GM21528 (cell line): ENCODE results near the gene ADH6.
"Not testable (repeated sequence)": the region's sequence is repeated elsewhere in the genome, so short reads cannot be mapped to it uniquely, and the experiment has no call there.

Experiments used
- ATAC-seq: cut with Tn5 transposase; IDR thresholded peaks from one replicate; pipeline ENCODE4 v1.9.1; 2021; ENCODE audit warnings: mild to moderate bottlenecking, moderate library complexity; ENCODE audit not compliant: unreplicated experiment, low FRiP score

ADH6 gene

DNA sequence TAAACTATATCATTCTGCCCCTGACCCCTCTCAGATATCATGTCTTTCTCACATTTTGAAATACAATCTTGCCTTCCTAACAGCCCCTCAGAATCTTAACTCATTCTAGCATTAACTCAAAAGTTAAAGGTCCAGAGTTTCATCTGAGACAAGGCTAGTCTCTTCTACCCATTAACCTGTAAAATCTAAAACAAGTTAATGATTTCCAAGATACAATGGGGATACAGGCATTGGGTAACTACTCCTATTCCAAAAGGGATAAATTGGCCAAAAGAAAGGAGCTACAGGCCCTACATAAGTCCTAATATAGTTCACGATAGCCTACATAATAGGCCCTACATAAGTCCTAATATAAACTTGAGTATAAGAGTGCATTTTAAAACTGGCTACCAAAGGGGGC is 18.9 kb downstream of the ADH6 start:
- no peak for ATAC-seq

DNA sequence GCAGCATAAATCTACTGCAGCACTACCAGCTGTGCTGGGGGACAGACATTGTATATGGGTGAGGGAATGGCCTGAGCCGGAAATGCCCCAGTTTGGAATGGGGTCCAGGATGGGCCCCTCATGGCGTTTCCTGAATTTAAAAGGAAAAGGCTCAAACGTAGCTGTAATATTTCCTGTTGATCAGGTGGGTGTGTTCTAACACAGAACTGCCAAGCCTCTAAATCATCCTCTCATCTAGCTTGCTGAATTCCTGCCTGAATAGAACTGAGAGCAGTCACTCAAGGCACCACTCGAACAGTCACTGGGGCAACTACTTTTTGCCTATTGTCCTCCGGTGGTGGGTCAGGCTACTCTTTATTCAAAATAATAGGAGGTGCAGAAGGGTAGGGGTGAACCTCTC is 28.7 kb downstream of the ADH6 start:
- ATAC-seq: no peak

DNA sequence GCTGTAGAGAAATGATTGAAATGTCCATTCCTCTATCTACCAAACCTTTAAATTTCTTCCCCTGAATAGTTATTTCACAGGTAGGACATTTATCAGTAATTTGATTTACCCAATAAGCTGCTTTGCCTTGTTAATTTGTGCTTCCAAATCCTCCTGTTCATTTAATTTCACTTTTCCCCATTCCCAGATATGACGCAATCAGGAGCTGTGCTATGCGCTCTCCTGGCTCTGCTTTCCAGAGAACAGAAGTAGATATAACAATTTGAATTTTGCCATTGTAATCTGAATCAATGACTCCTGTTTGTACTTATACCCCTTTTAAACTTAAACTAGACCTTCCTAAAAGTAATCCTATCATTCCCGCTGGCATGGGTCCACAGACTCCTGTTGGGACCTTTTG is 29.1 kb downstream of the ADH6 start:
- not testable (repeated sequence) for ATAC-seq

DNA sequence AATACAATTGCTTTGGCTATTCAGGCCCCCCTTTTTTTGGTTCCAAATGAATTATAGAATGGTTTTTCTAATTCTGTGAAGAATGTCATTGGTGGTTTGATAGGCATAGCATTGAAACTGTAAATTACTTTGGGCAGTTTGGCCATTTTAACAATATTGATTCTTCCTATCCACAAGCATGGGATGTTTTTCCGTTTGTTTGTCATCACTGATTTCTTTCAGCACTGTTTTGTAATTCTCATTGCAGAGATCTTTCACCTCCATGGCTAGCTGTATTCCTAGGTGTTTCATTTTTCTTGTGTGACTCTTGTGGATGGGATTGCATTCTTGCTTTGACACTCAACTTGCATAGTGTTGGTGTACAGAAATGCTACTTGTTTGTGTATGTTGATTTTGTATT is 33.0 kb downstream of the ADH6 start:
- no peak for ATAC-seq

DNA sequence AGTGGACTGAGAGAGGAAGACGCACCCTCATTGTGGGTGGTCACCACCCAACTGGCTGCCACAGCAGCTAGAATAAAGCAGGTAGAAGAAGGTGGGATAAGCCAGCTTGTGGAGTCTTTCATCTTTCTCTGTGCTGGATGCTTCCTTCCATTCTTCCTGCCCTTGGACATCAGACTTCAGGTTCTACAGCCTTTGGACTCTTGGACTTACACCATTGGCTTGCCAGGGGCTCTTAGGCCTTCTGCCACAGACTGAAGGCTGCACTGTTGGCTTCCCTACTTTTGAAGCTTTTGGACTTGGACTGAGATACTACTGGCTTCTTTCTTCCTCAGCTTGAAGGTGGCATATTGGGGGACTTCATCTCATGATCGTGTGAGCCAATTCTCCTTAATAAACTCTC is 33.5 kb downstream of the ADH6 start:
- no peak for ATAC-seq

DNA sequence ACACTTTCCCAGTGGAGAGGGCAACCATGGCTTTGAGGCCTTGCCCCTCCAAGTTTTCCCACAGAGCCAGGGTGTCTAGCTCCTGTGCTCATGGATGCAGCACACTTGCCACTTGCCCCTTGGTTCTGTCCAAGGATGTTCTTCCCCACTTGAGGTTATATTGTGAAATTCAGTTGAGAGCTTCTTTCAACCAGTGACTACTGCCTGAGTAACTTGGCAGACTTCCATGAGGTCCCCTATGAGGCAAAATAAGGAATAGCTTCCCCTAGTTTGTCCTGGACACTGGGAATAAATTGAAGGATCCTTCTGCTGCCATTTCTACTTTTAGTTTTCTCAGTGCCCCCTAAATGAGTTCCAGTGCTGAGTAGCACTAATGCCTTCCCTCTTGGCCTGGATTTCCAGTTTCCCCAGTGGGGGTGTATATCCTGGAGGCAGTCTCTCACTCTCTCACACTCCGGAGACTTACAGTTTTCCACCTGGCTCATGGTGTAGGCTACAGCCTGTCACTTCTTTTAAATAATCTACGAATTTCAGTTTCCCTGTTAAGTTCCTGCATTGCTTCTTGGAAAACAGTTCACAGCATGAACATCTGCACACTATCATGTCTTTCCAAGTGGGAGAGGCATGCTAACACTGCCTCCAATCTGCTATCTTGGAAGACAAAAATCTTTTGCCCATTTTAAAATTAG is 38.5 kb downstream of the ADH6 start:
- ATAC-seq: no peak

DNA sequence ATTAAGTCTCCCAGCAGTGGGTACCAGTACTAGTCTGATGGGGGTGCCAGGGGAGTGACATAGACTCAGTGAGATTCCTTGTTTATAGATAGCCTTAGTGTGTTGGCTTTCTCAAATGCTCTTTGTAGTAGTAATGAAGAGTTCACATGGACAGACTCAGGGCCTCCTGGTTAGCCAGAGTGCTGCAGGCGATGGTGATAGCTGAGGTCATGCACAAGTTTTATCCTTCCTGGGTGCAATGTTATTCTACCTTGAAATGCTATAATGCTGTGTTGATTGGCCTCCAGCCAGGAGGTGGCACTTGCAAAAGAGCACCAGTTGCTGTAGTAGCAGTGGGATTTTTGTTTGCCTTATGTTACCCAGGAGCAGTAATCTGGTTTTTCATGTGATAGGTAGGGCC is 39.4 kb downstream of the ADH6 start:
- ATAC-seq: no peak

DNA sequence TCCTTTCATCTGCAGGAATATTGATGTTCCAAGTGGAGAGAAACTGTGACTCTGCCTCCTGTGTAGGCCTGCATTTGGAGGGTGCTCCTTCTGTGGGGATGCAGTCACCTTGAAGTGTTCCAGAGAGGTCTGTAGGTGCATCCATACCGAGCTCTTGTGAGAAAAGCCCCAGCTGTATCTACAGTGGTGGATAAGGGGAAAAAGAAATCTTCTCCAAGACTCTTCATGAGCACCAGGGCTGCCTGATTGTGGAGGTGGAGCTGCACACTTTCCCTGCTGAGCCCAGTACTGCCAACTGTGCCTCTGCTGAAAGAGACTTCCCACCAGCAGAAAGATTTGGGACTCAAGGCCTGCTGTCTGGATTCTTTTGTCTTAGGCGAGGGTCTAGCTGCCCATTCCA is 39.9 kb downstream of the ADH6 start:
- no peak for ATAC-seq

DNA sequence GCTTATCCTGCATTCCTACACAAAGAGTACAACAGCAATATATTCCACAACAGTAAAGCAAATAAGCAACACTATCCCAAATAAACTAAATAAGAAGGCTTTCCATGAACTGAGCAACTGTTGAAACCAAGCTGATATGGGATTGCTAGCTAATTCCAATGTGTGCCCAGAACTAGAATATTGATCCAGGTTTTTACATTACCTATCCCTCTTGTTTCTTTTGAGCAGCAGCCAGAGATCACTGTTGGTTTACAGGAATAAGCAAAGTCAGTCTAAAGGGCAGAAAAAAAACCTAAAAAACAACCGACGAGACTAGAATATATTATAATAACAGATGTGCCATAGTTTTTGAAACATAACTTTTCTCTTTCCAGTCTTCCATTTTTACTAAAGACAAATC is 52.5 kb downstream of the ADH6 start:
- ATAC-seq: no peak

DNA sequence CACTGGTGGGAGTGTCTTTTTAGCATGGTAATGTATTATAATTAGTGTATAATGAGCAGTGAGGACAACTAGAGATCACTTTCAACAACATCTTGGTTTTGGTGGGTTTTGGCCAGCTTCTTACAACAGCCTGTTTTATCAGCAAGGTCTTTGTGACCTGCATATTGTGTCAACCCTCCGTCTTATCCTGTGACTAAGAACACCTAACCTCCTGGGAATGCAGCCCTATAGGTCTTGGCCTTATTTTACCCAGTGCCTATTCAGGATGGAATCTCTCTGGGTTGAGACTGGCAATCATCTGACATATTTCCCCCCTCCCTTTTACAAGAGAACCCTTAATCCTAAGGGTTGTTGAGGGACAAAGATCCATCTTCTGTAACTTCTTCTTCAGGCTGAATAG is 53.1 kb downstream of the ADH6 start:
- no peak for ATAC-seq

DNA sequence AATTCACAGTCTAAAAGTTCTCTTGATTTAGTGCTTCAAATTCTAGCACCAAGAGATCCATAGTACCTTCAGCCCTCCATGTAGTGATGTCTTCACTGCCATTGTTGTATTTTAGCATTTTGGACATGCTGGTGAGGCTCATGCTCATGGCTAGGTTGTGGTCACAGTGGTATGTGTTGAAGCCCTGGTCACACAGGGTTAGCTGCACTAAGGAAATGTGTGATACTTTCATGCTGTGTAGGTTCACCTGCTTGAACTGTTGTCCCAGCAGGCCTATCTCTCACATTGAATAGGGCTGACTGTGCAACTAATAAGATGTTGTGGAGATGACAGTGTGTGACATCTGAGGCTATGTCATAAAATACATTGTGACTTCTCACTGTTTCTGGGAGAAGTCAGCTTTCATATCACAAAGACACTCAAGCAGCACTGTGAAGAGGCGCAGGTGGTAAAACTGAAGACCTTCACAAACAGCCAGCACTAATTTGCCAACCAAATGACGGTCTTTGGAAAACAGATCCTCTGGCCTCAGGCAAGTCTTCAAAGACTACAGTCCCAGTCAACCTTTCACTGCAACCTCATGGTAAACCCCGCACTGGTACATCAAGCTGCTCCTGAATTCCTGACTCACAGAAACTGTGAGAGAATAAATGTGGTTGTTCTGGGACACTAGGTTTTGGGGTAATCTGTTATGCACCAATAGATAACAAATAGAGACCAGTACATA is 57.5 kb downstream of the ADH6 start:
- no peak for ATAC-seq

DNA sequence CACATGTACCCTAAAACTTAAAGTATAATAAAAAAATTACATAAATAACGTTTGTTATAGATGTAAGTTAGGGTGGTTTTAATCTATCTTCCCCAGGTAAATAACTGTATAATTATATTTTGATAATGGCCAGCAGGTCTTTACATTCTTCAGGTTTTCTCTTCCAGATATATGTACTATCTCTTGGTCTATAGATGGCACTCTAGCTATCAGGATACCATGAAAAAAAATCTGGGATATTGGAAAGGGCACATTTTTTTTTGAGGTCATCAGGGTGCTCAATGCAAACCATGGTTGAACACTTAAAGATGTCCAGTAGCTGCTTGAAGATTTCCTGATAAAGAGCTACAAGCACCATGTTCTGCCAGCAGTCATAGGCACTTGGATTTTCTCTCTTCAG is 59.3 kb downstream of the ADH6 start:
- ATAC-seq: no peak

DNA sequence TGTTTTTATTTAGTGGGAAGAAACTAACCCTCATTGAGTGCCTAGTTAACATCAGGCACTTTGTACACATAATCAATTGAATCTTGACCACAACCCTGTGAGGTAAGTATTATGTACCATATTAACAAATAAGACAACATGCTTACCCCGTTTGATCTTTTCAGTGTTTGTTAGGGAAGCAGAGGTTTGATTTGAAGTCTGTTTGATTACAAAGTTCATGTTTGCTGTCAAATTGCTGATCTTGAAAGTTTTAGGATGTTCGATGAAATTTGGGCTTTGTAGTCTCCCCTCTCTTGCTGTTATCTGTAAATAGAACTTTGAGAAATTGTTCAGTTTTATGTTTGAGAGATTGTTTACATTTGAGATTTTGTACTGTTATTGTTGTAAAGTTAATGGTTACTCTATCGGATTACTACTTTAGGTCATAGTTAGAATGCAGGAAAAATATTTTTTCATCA is 61.5 kb downstream of the ADH6 start:
- no peak for ATAC-seq

DNA sequence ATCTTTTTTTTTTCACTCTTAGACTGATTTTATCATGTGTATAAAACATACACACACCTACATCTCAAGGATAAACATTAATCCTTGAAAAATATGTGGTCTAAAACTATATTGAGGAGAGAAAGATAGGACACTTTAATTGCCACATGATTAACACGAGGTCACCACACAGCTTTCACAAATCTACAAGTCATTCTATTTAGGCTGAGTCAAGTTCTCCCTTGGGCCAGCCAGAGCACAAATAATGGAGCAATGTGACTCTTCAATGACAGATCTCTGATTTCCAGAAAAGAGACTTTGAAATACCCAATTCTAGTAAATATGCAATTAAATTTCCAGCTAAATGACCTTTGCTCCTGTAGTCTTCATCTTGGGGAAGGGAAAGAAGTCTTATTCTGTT is 62.1 kb downstream of the ADH6 start:
- ATAC-seq: no peak

DNA sequence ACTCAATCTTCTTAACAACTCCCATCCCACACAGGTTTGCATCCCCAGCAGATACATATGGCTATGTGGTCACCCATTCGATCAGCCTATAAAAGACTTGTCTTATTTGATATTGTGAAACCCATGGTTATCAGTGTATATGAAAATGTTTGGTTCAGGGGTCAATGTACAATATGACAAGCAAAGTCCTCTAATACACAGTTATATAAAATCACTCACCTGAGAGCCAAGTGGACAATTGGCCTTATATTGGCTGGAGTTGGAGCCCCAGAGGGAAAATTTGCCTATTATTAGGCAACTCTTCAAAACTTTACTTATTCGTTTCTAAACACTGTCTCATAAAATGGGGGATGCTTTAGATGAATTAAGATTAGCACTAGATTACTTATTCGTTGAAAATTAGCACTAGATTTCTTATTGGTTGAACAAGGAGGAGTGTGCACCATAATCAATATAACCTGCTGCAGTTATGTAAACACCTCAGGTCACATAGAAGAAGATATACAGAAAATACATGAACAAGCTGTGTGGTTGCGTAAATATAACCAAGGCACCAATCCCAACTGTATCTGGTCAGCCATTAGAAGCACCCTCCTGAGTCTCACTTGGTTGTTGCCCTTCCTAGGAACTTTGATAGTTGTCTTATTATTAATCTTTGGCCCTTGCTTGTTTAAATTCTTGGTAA is 64.2 kb downstream of the ADH6 start:
- no peak for ATAC-seq
